Smooth muscle cell (in vitro differentiated cells): ENCODE results near the gene CAND2. TPM values are rescaled to one million over a fixed set of nuclear protein-coding genes. Genes with fewer than 3 reads are reported as not detected.

ENCODE experiments used
- DNase-seq: peaks from one replicate; lab custom pipeline; 2025; ENCODE audit not compliant: unreplicated experiment; lab: John Stamatoyannopoulos, UW
- H2AFZ ChIP-seq: fragments of 200-600 bp; sonication (generic); 2 replicates; pipeline ENCODE4 v1.6.0; 2016; ENCODE audit warnings: antibody characterized with exemption, low read depth, mild to moderate bottlenecking
- H3F3A ChIP-seq: fragments of 200-600 bp; sonication (generic); 2 replicates; pipeline ENCODE4 v1.6.0; 2017; ENCODE audit warnings: antibody characterized with exemption, low read depth
- H3K27ac ChIP-seq: fragments of 200-600 bp; sonication (generic); 2 replicates; pipeline ENCODE4 v1.5.1; 2016; ENCODE audit warnings: low read depth, mild to moderate bottlenecking
- H3K27me3 ChIP-seq: fragments of 200-600 bp; sonication (generic); 2 replicates; pipeline ENCODE4 v1.6.1; 2016; ENCODE audit warnings: low read depth, mild to moderate bottlenecking
- H3K36me3 ChIP-seq: fragments of 200-600 bp; sonication (generic); 2 replicates; pipeline ENCODE4 v1.5.1; 2016; ENCODE audit warnings: low read depth
- H3K4me1 ChIP-seq: fragments of 200-600 bp; sonication (generic); 2 replicates; pipeline ENCODE4 v1.5.1; 2016; ENCODE audit warnings: low read depth
- H3K4me2 ChIP-seq: fragments of 200-600 bp; sonication (generic); 2 replicates; pipeline ENCODE4 v1.6.0; 2016; ENCODE audit warnings: mild to moderate bottlenecking
- H3K4me3 ChIP-seq: fragments of 200-600 bp; sonication (generic); 2 replicates; pipeline ENCODE4 v1.5.1; 2016; ENCODE audit warnings: mild to moderate bottlenecking
- H3K79me2 ChIP-seq: fragments of 200-600 bp; sonication (generic); 2 replicates; pipeline ENCODE4 v1.6.0; 2016; ENCODE audit warnings: low read depth, mild to moderate bottlenecking
- H3K9ac ChIP-seq: fragments of 200-600 bp; sonication (generic); 2 replicates; pipeline ENCODE4 v1.6.0; 2016; ENCODE audit warnings: low read depth
- H3K9me3 ChIP-seq: fragments of 200-600 bp; sonication (generic); replicated peaks from 2 replicates; pipeline ENCODE4 v1.5.1; 2016; ENCODE audit warnings: low read depth
- H4K20me1 ChIP-seq: fragments of 200-600 bp; sonication (generic); 2 replicates; pipeline ENCODE4 v1.6.0; 2016; ENCODE audit warnings: low read depth
- CTCF ChIP-seq: fragments of 200-600 bp; sonication (generic); IDR thresholded peaks from 2 replicates; pipeline ENCODE4 v1.5.1; 2017; ENCODE audit warnings: borderline replicate concordance, mild to moderate bottlenecking, antibody characterized with exemption; ENCODE audit not compliant: insufficient read depth, poor library complexity, severe bottlenecking
- WGBS: methylation state at CpG from one replicate; pipeline ENCODE4 v1.1.7; 2016; ENCODE audit warnings: low lambda C conversion rate; 5-methylcytosine and 5-hydroxymethylcytosine counted together
- polyA plus RNA-seq: library from polyadenylated mRNA; unstranded; fragments of >200 nt; fragmentation: Nextera tagmentation; extraction: Ambion mirVana; gene quantifications from 2 replicates; pipeline ENCODE4 v1.2.1, GENCODE V29; 2016
- total RNA-seq: library from RNA; depleted of rRNA; stranded (reverse); fragments of >200 nt; gene quantifications from 2 replicates; pipeline ENCODE4 v1.2.3, GENCODE V29; 2014

CAND2 gene
- total and polyA plus RNA-seq, 2 experiments from 2014 or later, result 2.1 to 2.7 TPM

GRCh38 chr3:12812812-12813211 is 16.3 kb downstream of the CAND2 start:
- no peaks in the 10 kb centered on the region for H3F3A ChIP-seq
- DNase-seq, result no peak
- no peak overlapping the region for H3K4me2 ChIP-seq
- no peaks in the 10 kb centered on the region for H4K20me1 ChIP-seq
- peaks cover 4% of the 10 kb centered on the region for H3K4me1 ChIP-seq
- 93% methylated on average over 3 of the region's 3 CpGs for WGBS
- no peaks in the 10 kb centered on the region for H3K9me3 ChIP-seq
- no peak overlapping the region for H3K9ac ChIP-seq
- no peak overlapping the region for H3K27ac ChIP-seq
- H3K79me2 ChIP-seq, result no peaks in the 10 kb centered on the region
- TF ChIP-seq CTCF, result no peak
- H2AFZ ChIP-seq, result no peak overlapping the region
- no peaks in the 10 kb centered on the region for H3K27me3 ChIP-seq
- no peaks in the 10 kb centered on the region for H3K36me3 ChIP-seq
- no peak overlapping the region for H3K4me3 ChIP-seq

GRCh38 chr3:12813967-12814366 is 17.5 kb downstream of the CAND2 start:
- no peaks in the 10 kb centered on the region for H3K9me3 ChIP-seq
- TF ChIP-seq CTCF, result no peak
- no peak overlapping the region for H3K4me3 ChIP-seq
- H3K27ac ChIP-seq, result no peak overlapping the region
- 94% methylated on average over 6 of the region's 6 CpGs for WGBS
- H3K4me1 ChIP-seq, result peaks cover 4% of the 10 kb centered on the region
- H3K4me2 ChIP-seq, result no peak overlapping the region
- H3K79me2 ChIP-seq, result no peaks in the 10 kb centered on the region
- DNase-seq, result no peak
- H3K36me3 ChIP-seq, result no peaks in the 10 kb centered on the region
- H3K27me3 ChIP-seq, result no peaks in the 10 kb centered on the region
- H4K20me1 ChIP-seq, result no peaks in the 10 kb centered on the region
- H3K9ac ChIP-seq, result no peak overlapping the region
- H2AFZ ChIP-seq, result no peak overlapping the region
- no peaks in the 10 kb centered on the region for H3F3A ChIP-seq

- H4K20me1 ChIP-seq, result no peaks in the 10 kb centered on the region
- no peak for TF ChIP-seq CTCF
- no peak overlapping the region for H3K27ac ChIP-seq
- no peaks in the 10 kb centered on the region for H3K4me1 ChIP-seq
- no peak overlapping the region for H3K4me2 ChIP-seq
- no peak overlapping the region for H2AFZ ChIP-seq
- DNase-seq, result no peak
- no peak overlapping the region for H3K9ac ChIP-seq
- WGBS, result 95% methylated on average over 24 of the region's 24 CpGs
- H3K27me3 ChIP-seq, result no peaks in the 10 kb centered on the region
- no peaks in the 10 kb centered on the region for H3K9me3 ChIP-seq
- H3F3A ChIP-seq, result no peaks in the 10 kb centered on the region
- no peak overlapping the region for H3K4me3 ChIP-seq
- H3K79me2 ChIP-seq, result no peaks in the 10 kb centered on the region
- no peaks in the 10 kb centered on the region for H3K36me3 ChIP-seq
These were observed 18.6 kb downstream of the CAND2 start for GRCh38 chr3:12815078-12815477.

- no peaks in the 10 kb centered on the region for H3K36me3 ChIP-seq
- H3K4me3 ChIP-seq, result no peak overlapping the region
- H3K79me2 ChIP-seq, result no peaks in the 10 kb centered on the region
- H3K27ac ChIP-seq, result no peak overlapping the region
- TF ChIP-seq CTCF, result no peak
- 91% methylated on average over 9 of the region's 9 CpGs for WGBS
- no peaks in the 10 kb centered on the region for H3K27me3 ChIP-seq
- no peak for DNase-seq
- no peaks in the 10 kb centered on the region for H3K9me3 ChIP-seq
- no peaks in the 10 kb centered on the region for H3F3A ChIP-seq
- no peak overlapping the region for H3K9ac ChIP-seq
- no peak overlapping the region for H3K4me2 ChIP-seq
- no peaks in the 10 kb centered on the region for H3K4me1 ChIP-seq
- no peak overlapping the region for H2AFZ ChIP-seq
- H4K20me1 ChIP-seq, result no peaks in the 10 kb centered on the region
These were observed 19.2 kb downstream of the CAND2 start for GRCh38 chr3:12815719-12816118.
